SK-N-SH (cell line): ENCODE measurements around the gene TGM3. TPM values are rescaled to one million over a fixed set of nuclear protein-coding genes. Genes with fewer than 3 reads are reported as not detected.

ENCODE experiments used
- CTCF ChIA-PET: fragments of 300-600, 350-600 bp; formaldehyde crosslinking; extraction: SDS; loops from one replicate; lab custom pipeline; 2021; lab: Yijun Ruan, JAX
- POLR2A ChIA-PET: fragments of 350-600 bp; sonication (Branson Sonifier 250); formaldehyde crosslinking; extraction: SDS; loops from one replicate; lab custom pipeline; 2020; ENCODE audit warnings: antibody characterized with exemption, inconsistent platforms; lab: Yijun Ruan, JAX
- DNase-seq: peaks from one replicate; pipeline ENCODE4 v3.0.0; 2012
- H2AFZ ChIP-seq: fragments of 200-600 bp; sonication (generic); 2 replicates; pipeline ENCODE4 v1.8.1; 2016; ENCODE audit warnings: antibody characterized with exemption, mild to moderate bottlenecking, low read depth
- H3F3A ChIP-seq: fragments of 200-600 bp; sonication (generic); replicated peaks from 2 replicates; pipeline ENCODE3; 2016; ENCODE audit warnings: antibody characterized with exemption, mild to moderate bottlenecking; ENCODE audit not compliant: insufficient read depth
- H3K27ac ChIP-seq, 2 experiments: fragments of 200-500 bp in 1 of 2; fragments of 200-600 bp in 1 of 2; sonication (Bioruptor generic) in 1 of 2; sonication (generic), shearing (Covaris generic) in 1 of 2; 2 replicates each; pipeline versions ENCODE4 v1.5.1 to v1.6.1; 2014 to 2016; ENCODE audit warnings: low read depth in 2 of 2, inconsistent platforms in 1 of 2, low read length in 1 of 2, mild to moderate bottlenecking in 1 of 2, mixed read lengths in 1 of 2
- H3K27me3 ChIP-seq: fragments of 200-600 bp; sonication (generic), shearing (Covaris generic); 2 replicates; pipeline ENCODE4 v1.6.1; 2016; ENCODE audit warnings: mixed run types; ENCODE audit not compliant: insufficient read depth
- H3K36me3 ChIP-seq, 2 experiments: fragments of 200-500 bp in 1 of 2; fragments of 200-600 bp in 1 of 2; sonication (Bioruptor generic) in 1 of 2; sonication (generic) in 1 of 2; replicated peaks in 1 of 2; 2 replicates each; pipeline versions ENCODE3 to v1.5.1; 2014 to 2016; ENCODE audit warnings: low read length in 1 of 2, mild to moderate bottlenecking in 1 of 2; ENCODE audit not compliant: insufficient read depth in 2 of 2, control insufficient read depth in 1 of 2
- H3K4me1 ChIP-seq, 2 experiments: fragments of 200-500 bp in 1 of 2; fragments of 200-600 bp in 1 of 2; sonication (Bioruptor generic) in 1 of 2; sonication (generic), shearing (Covaris generic) in 1 of 2; 2 replicates each; pipeline versions ENCODE4 v1.5.1 to v1.6.1; 2014 to 2016; ENCODE audit warnings: low read depth in 1 of 2, low read length in 1 of 2, mixed run types in 1 of 2; ENCODE audit not compliant: insufficient read depth in 2 of 2, control insufficient read depth in 1 of 2
- H3K4me2 ChIP-seq: fragments of 200-600 bp; sonication (generic), shearing (Covaris generic); 2 replicates; pipeline ENCODE4 v1.6.1; 2017; ENCODE audit warnings: mixed run types
- H3K4me3 ChIP-seq, 2 experiments: fragments of 200-500 bp in 1 of 2; fragments of 200-600 bp in 1 of 2; sonication (Bioruptor generic) in 1 of 2; sonication (generic), shearing (Covaris generic) in 1 of 2; 2 replicates each; pipeline versions ENCODE4 v1.5.1 to v1.8.1; 2014 to 2016; ENCODE audit warnings: low read depth in 2 of 2, inconsistent platforms in 1 of 2, low read length in 1 of 2, mild to moderate bottlenecking in 1 of 2, mixed read lengths in 1 of 2, moderate library complexity in 1 of 2
- H3K79me2 ChIP-seq: fragments of 200-600 bp; sonication (generic); 2 replicates; pipeline ENCODE4 v1.8.1; 2017; ENCODE audit warnings: mild to moderate bottlenecking; ENCODE audit not compliant: insufficient read depth
- H3K9ac ChIP-seq: fragments of 200-600 bp; sonication (generic); 2 replicates; pipeline ENCODE4 v1.6.1; 2017; ENCODE audit warnings: mixed run types
- H3K9me2 ChIP-seq: fragments of 200-600 bp; sonication (generic); 2 replicates; pipeline ENCODE4 v1.6.1; 2017; ENCODE audit warnings: mixed run types
- H3K9me3 ChIP-seq: fragments of 200-600 bp; sonication (generic); 2 replicates; pipeline ENCODE4 v1.6.1; 2017; ENCODE audit warnings: mixed run types, mild to moderate bottlenecking, moderate library complexity
- H4K20me1 ChIP-seq: fragments of 200-600 bp; sonication (generic); 2 replicates; pipeline ENCODE4 v1.6.1; 2017; ENCODE audit warnings: mild to moderate bottlenecking, mixed run types; ENCODE audit not compliant: insufficient read depth
- EP300 ChIP-seq, 2 experiments: IDR thresholded peaks; 2 replicates each; pipeline versions ENCODE4 v1.4.0 to v1.6.1; 2012; ENCODE audit warnings: borderline replicate concordance in 1 of 2, low read depth in 1 of 2, low read length in 1 of 2
- FOSL2 ChIP-seq: IDR thresholded peaks from 2 replicates; pipeline ENCODE4 v1.4.0; 2012; ENCODE audit warnings: low read depth, mild to moderate bottlenecking, moderate library complexity, borderline replicate concordance
- GABPA ChIP-seq: IDR thresholded peaks from 2 replicates; pipeline ENCODE4 v1.4.0; 2012; ENCODE audit warnings: low read depth, mild to moderate bottlenecking
- MXI1 ChIP-seq: IDR thresholded peaks from 2 replicates; pipeline ENCODE4 v1.6.1; 2012; ENCODE audit warnings: mild to moderate bottlenecking, low read depth, low read length, improper control_type of control experiment
- NFIC ChIP-seq: IDR thresholded peaks from 2 replicates; pipeline ENCODE4 v1.4.0; 2012; ENCODE audit warnings: borderline replicate concordance
- NRF1 ChIP-seq: IDR thresholded peaks from 2 replicates; pipeline ENCODE4 v1.6.1; 2012; ENCODE audit warnings: low read depth, mild to moderate bottlenecking, low read length
- PBX3 ChIP-seq: IDR thresholded peaks from 2 replicates; pipeline ENCODE4; 2012
- POLR2AphosphoS5 ChIP-seq: IDR thresholded peaks from 2 replicates; pipeline ENCODE4 v1.6.1; 2012; ENCODE audit warnings: low read depth, low read length
- RCOR1 ChIP-seq: fragments of 150-350 bp; IDR thresholded peaks from 2 replicates; pipeline ENCODE4 v1.6.1; 2017; ENCODE audit warnings: antibody characterized with exemption, low read length
- RFX5 ChIP-seq: IDR thresholded peaks from 2 replicates; pipeline ENCODE4 v1.6.1; 2012; ENCODE audit warnings: mild to moderate bottlenecking, improper control_type of control experiment, low read length
- SIN3A ChIP-seq: IDR thresholded peaks from 2 replicates; pipeline ENCODE4 v1.6.1; 2012; ENCODE audit warnings: low read depth, mild to moderate bottlenecking, low read length, moderate library complexity, borderline replicate concordance
- TAF1 ChIP-seq: IDR thresholded peaks from 2 replicates; pipeline ENCODE4 v1.6.1; 2012; ENCODE audit warnings: low read depth, mild to moderate bottlenecking, low read length, moderate library complexity, borderline replicate concordance
- YY1 ChIP-seq: IDR thresholded peaks from 2 replicates; pipeline ENCODE4 v1.4.0; 2012; ENCODE audit warnings: low read depth, mild to moderate bottlenecking
- WGBS: methylation state at CpG from one replicate; pipeline ENCODE4 v1.1.6; 2017; ENCODE audit warnings: low lambda C conversion rate; 5-methylcytosine and 5-hydroxymethylcytosine counted together
- polyA plus RNA-seq, 3 experiments: library from polyadenylated mRNA; depleted of rRNA; stranded (reverse); fragments of >200 nt; gene quantifications; 2 replicates each; pipeline ENCODE4 v1.2.3, GENCODE V29; 2012
- TF ChIP-seq, protein P1 (sequence below): IDR thresholded peaks from 2 replicates; pipeline ENCODE4 v1.4.0; 2012; ENCODE audit warnings: low read depth, borderline replicate concordance
- TF ChIP-seq, protein P2 (sequence below): fragments of 200-600 bp; sonication (generic); IDR thresholded peaks from 2 replicates; pipeline ENCODE4 v1.6.1; 2017; ENCODE audit warnings: antibody characterized with exemption, mild to moderate bottlenecking, moderate library complexity
- TF ChIP-seq, protein P3 (sequence below): IDR thresholded peaks from 2 replicates; pipeline ENCODE4 v1.6.1; 2012; ENCODE audit warnings: mild to moderate bottlenecking, low read depth, low read length, moderate library complexity

The TGM3 gene
- polyA plus RNA-seq, 1 of the 3 experiments (the other 2 are of a cell fraction) = not detected

GRCh38 chr20:2311329-2311728 is 15.5 kb downstream of the TGM3 start:
- H3K9me2 ChIP-seq = no peaks in the 10 kb centered on the region
- ChIA-PET POLR2A (no interaction called here), CTCF (interaction anchor here (1.5 kb wide), 1 partner anchor 8 kb away, joined by 6 read pairs; no protein-coding TSS in a partner anchor)
- no peaks in the 10 kb centered on the region for H4K20me1 ChIP-seq
- no peak overlapping the region for H2AFZ ChIP-seq
- no peak overlapping the region for H3K27ac ChIP-seq
- TF ChIP-seq YY1 = no peak
- TF ChIP-seq, protein P1, sequence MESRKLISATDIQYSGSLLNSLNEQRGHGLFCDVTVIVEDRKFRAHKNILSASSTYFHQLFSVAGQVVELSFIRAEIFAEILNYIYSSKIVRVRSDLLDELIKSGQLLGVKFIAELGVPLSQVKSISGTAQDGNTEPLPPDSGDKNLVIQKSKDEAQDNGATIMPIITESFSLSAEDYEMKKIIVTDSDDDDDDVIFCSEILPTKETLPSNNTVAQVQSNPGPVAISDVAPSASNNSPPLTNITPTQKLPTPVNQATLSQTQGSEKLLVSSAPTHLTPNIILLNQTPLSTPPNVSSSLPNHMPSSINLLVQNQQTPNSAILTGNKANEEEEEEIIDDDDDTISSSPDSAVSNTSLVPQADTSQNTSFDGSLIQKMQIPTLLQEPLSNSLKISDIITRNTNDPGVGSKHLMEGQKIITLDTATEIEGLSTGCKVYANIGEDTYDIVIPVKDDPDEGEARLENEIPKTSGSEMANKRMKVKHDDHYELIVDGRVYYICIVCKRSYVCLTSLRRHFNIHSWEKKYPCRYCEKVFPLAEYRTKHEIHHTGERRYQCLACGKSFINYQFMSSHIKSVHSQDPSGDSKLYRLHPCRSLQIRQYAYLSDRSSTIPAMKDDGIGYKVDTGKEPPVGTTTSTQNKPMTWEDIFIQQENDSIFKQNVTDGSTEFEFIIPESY = no peak
- TF ChIP-seq NRF1 = no peak
- TF ChIP-seq RCOR1 = no peak
- no peak for TF ChIP-seq POLR2AphosphoS5
- TF ChIP-seq SIN3A = no peak
- no peak for TF ChIP-seq NFIC
- TF ChIP-seq, all 33 proteins: peak for 0
- peaks cover 0 to 6% of the 10 kb centered on the region in 2 experiments; a peak in 1 of 4 replicates for H3K4me1 ChIP-seq
- 37% methylated on average over 3 of the region's 3 CpGs for WGBS
- no peak overlapping the region for H3K9ac ChIP-seq
- H3K4me3 ChIP-seq = no peak overlapping the region
- no peaks in the 10 kb centered on the region for H3K27me3 ChIP-seq
- no peaks in the 10 kb centered on the region for H3K9me3 ChIP-seq
- no peak overlapping the region for H3K4me2 ChIP-seq
- DNase-seq = no peak
- H3K36me3 ChIP-seq = no peaks in the 10 kb centered on the region
- no peaks in the 10 kb centered on the region for H3K79me2 ChIP-seq
- H3F3A ChIP-seq = no peaks in the 10 kb centered on the region

- DNase-seq = no peak
- CTCF ChIA-PET = interaction anchor here (1.3 kb wide), 1 partner anchor 16 kb away, joined by 3 read pairs; no protein-coding TSS in a partner anchor
- POLR2A ChIA-PET = no interaction called here
- TF ChIP-seq FOSL2 (no peak), NFIC (no peak), TAF1 (no peak), GABPA (no peak), MXI1 (no peak), RFX5 (no peak), PBX3 (no peak), EP300 (IDR thresholded peaks at IDR 0.05; ENCODE audit: borderline replicate concordance in 1 of 2, low read depth in 1 of 2, low read length in 1 of 2) (no peak)
- TF ChIP-seq, protein P2, sequence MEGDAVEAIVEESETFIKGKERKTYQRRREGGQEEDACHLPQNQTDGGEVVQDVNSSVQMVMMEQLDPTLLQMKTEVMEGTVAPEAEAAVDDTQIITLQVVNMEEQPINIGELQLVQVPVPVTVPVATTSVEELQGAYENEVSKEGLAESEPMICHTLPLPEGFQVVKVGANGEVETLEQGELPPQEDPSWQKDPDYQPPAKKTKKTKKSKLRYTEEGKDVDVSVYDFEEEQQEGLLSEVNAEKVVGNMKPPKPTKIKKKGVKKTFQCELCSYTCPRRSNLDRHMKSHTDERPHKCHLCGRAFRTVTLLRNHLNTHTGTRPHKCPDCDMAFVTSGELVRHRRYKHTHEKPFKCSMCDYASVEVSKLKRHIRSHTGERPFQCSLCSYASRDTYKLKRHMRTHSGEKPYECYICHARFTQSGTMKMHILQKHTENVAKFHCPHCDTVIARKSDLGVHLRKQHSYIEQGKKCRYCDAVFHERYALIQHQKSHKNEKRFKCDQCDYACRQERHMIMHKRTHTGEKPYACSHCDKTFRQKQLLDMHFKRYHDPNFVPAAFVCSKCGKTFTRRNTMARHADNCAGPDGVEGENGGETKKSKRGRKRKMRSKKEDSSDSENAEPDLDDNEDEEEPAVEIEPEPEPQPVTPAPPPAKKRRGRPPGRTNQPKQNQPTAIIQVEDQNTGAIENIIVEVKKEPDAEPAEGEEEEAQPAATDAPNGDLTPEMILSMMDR = no peak
- TF ChIP-seq, protein P3, sequence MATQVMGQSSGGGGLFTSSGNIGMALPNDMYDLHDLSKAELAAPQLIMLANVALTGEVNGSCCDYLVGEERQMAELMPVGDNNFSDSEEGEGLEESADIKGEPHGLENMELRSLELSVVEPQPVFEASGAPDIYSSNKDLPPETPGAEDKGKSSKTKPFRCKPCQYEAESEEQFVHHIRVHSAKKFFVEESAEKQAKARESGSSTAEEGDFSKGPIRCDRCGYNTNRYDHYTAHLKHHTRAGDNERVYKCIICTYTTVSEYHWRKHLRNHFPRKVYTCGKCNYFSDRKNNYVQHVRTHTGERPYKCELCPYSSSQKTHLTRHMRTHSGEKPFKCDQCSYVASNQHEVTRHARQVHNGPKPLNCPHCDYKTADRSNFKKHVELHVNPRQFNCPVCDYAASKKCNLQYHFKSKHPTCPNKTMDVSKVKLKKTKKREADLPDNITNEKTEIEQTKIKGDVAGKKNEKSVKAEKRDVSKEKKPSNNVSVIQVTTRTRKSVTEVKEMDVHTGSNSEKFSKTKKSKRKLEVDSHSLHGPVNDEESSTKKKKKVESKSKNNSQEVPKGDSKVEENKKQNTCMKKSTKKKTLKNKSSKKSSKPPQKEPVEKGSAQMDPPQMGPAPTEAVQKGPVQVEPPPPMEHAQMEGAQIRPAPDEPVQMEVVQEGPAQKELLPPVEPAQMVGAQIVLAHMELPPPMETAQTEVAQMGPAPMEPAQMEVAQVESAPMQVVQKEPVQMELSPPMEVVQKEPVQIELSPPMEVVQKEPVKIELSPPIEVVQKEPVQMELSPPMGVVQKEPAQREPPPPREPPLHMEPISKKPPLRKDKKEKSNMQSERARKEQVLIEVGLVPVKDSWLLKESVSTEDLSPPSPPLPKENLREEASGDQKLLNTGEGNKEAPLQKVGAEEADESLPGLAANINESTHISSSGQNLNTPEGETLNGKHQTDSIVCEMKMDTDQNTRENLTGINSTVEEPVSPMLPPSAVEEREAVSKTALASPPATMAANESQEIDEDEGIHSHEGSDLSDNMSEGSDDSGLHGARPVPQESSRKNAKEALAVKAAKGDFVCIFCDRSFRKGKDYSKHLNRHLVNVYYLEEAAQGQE = no peak
- TF ChIP-seq, protein P1 = no peak
These were observed 17.1 kb downstream of the TGM3 start for GRCh38 chr20:2312876-2313275.

More at GRCh38 chr20:2312876-2313275, 17.1 kb downstream of the TGM3 start:
- no peaks in the 10 kb centered on the region for H3K79me2 ChIP-seq
- H2AFZ ChIP-seq = no peak overlapping the region
- H3K4me1 ChIP-seq = peaks cover 0 to 6% of the 10 kb centered on the region in 2 experiments; a peak in 1 of 4 replicates
- no peaks in the 10 kb centered on the region for H3K27me3 ChIP-seq
- H3K36me3 ChIP-seq = no peaks in the 10 kb centered on the region
- H3K9me2 ChIP-seq = no peaks in the 10 kb centered on the region
- no peaks in the 10 kb centered on the region for H4K20me1 ChIP-seq
- H3K4me3 ChIP-seq = no peak overlapping the region
- no peak overlapping the region for H3K9ac ChIP-seq
- no peaks in the 10 kb centered on the region for H3K9me3 ChIP-seq
- H3K4me2 ChIP-seq = no peak overlapping the region
- H3K27ac ChIP-seq = no peak overlapping the region
- H3F3A ChIP-seq = no peaks in the 10 kb centered on the region
- 63% methylated on average over 8 of the region's 8 CpGs for WGBS
